ENCODE data around the gene SSTR1. TPM values are rescaled to one million over a fixed set of nuclear protein-coding genes. Genes with fewer than 3 reads are reported as not detected.

The SSTR1 gene
- total RNA-seq, 4 donors from 2014 or later: 1.0 to 2.1 (median 1.4) TPM

DNA sequence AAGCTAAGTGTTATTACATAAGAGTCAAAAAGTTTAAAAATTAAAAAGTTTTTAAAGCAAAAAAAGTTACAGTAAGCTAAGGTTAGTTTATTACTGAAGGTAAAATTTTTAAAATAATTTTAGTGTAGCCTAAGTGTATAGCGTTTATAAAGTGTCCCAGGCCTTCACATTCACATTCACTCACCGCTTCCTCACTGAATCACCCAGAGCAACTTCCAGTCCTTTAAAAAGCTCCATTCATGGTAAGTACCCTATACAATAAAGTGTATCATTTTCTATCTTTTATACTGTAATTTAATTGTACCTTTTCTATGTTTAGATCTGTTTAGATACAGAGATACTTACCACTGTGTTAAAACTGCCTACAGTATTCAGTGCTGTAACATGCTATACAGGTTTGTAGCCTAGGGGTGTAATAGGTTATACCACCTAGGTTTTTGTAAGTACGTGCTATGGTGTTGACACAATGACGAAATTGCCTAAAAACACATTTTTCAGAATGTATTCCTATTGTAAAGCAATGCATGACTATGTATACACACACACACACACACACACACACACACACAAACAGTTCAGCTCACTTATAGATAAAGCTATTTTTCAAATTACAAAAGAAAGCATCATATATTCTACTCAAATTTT, 44.5 kb downstream of the SSTR1 start:
- Histone ChIP-seq H3K27ac (no peak overlapping the region), H3K27me3 (peaks cover 0 to 22% of the 10 kb centered on the region in 2 donors), H3K4me1 (peaks cover 0 to 15% (median 0%) of the 10 kb centered on the region in 4 donors), H3K9me3 (no peaks in the 10 kb centered on the region), H3K36me3 (no peaks in the 10 kb centered on the region), H3K4me3 (peak overlapping the region in 1 of 4 donors; percentile 55)
- WGBS, 2 donors: 81 to 82% methylated on average over 4 of the region's 4 CpGs
- TF ChIP-seq POLR2A (IDR thresholded peaks at IDR 0.05): no peak
- TF ChIP-seq, protein P1, sequence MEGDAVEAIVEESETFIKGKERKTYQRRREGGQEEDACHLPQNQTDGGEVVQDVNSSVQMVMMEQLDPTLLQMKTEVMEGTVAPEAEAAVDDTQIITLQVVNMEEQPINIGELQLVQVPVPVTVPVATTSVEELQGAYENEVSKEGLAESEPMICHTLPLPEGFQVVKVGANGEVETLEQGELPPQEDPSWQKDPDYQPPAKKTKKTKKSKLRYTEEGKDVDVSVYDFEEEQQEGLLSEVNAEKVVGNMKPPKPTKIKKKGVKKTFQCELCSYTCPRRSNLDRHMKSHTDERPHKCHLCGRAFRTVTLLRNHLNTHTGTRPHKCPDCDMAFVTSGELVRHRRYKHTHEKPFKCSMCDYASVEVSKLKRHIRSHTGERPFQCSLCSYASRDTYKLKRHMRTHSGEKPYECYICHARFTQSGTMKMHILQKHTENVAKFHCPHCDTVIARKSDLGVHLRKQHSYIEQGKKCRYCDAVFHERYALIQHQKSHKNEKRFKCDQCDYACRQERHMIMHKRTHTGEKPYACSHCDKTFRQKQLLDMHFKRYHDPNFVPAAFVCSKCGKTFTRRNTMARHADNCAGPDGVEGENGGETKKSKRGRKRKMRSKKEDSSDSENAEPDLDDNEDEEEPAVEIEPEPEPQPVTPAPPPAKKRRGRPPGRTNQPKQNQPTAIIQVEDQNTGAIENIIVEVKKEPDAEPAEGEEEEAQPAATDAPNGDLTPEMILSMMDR (IDR thresholded peaks at IDR 0.05): no peak
- no peak for TF ChIP-seq EP300 (IDR thresholded peaks at IDR 0.05)
- DNase-seq (ENCODE audit: low spot score in 2 of 2): no peak

DNA sequence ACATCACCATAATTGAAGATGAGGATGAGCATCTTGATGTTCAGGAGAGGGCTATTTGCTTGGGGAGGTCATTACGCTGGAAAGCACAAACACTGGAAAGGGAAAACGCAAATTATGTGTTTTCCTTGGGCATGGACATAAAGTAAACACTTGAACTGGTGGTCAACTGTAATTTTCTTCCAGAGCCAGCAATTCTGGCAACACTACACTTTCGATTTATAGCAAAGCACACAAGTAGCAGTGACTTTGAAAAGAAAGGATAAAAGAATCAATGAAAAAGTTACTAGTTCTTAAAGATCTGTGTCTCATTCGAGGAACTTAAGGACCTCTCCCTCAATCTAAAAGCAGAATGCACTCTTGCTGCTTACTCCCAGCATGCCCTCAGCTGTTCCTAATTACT, 46.0 kb downstream of the SSTR1 start:
- H3K36me3 ChIP-seq: no peaks in the 10 kb centered on the region
- no peaks in the 10 kb centered on the region for H3K9me3 ChIP-seq
- peaks cover 0 to 15% (median 0%) of the 10 kb centered on the region in 4 donors for H3K4me1 ChIP-seq
- no peak overlapping the region for H3K27ac ChIP-seq
- no peak for DNase-seq (ENCODE audit: low spot score in 2 of 2)
- 66% methylated on average over 4 of the region's 4 CpGs for WGBS, 2 donors
- peaks cover 0 to 22% of the 10 kb centered on the region in 2 donors for H3K27me3 ChIP-seq
- H3K4me3 ChIP-seq: peak overlapping the region in 1 of 4 donors; percentile 55
- TF ChIP-seq, protein P1 (IDR thresholded peaks at IDR 0.05): no peak
- TF ChIP-seq POLR2A (IDR thresholded peaks at IDR 0.05) (no peak), EP300 (IDR thresholded peaks at IDR 0.05) (no peak)

- Histone ChIP-seq H3K27me3 (peaks cover 0 to 22% of the 10 kb centered on the region in 2 donors), H3K36me3 (no peaks in the 10 kb centered on the region), H3K9me3 (no peaks in the 10 kb centered on the region), H3K4me1 (peaks cover 0 to 15% (median 0%) of the 10 kb centered on the region in 4 donors), H3K27ac (peak overlapping the region; percentile 30 to 77 (median 54)), H3K4me3 (peak overlapping the region; percentile 31 to 55 (median 36))
- no peak for DNase-seq (ENCODE audit: low spot score in 2 of 2)
- WGBS, 2 donors: 30 to 42% methylated on average over 24 to 37 of the region's 44 CpGs
- TF ChIP-seq, protein P1 (IDR thresholded peaks at IDR 0.05): no peak
- no peak for TF ChIP-seq EP300 (IDR thresholded peaks at IDR 0.05)
- no peak for TF ChIP-seq POLR2A (IDR thresholded peaks at IDR 0.05)
Observed at GRCh38 chr14:38254571-38255407, 47.1 kb downstream of the SSTR1 start.

GRCh38 chr14:38255408-38255672, 47.6 kb downstream of the SSTR1 start:
- no peaks in the 10 kb centered on the region for H3K36me3 ChIP-seq
- H3K4me3 ChIP-seq: peak overlapping the region; percentile 31 to 55 (median 36)
- peaks cover 0 to 15% (median 0%) of the 10 kb centered on the region in 4 donors for H3K4me1 ChIP-seq
- no peak for DNase-seq (ENCODE audit: low spot score in 2 of 2)
- no peaks in the 10 kb centered on the region for H3K9me3 ChIP-seq
- peaks cover 0 to 22% of the 10 kb centered on the region in 2 donors for H3K27me3 ChIP-seq
- H3K27ac ChIP-seq: peak overlapping the region in 3 of 4 donors; percentile 65 to 77 (median 76)
- TF ChIP-seq EP300 (IDR thresholded peaks at IDR 0.05): no peak
- TF ChIP-seq, protein P1 (IDR thresholded peaks at IDR 0.05): peak in 1 of 5 experiments; percentile 9
- 4% methylated on average over 21 of the region's 29 CpGs; no CpG with 5 or more reads in 1 of the 2 donors for WGBS, 2 donors

Measured in tibial nerve (tissue), 4 donors.